GM13976 (cell line): ENCODE results near the gene PLS3.

Experiments
- DNase-seq: peaks from one replicate; pipeline ENCODE4 v3.0.0; 2012; ENCODE audit warnings: low spot score
- in situ Hi-C: fragments of 300-500 bp; cut with MboI; formaldehyde crosslinking; loops from one replicate; pipeline ENCODE4 v1.12.0; 2022; ENCODE audit warnings: low sequenced_read_pairs, mixed read lengths, inconsistent platforms; ENCODE audit not compliant: unreplicated experiment
- TF ChIP-seq, protein P1 (sequence below): IDR thresholded peaks from 2 replicates; pipeline ENCODE4 v1.5.1; 2012; ENCODE audit warnings: borderline replicate concordance, mild to moderate bottlenecking; ENCODE audit not compliant: insufficient read depth; ENCODE audit errors: extremely low read depth, missing control alignments, control extremely low read depth

The PLS3 gene

GRCh38 chrX:115589419-115589818, 28.4 kb downstream of the PLS3 start:
- no peak for DNase-seq
- TF ChIP-seq, protein P1, sequence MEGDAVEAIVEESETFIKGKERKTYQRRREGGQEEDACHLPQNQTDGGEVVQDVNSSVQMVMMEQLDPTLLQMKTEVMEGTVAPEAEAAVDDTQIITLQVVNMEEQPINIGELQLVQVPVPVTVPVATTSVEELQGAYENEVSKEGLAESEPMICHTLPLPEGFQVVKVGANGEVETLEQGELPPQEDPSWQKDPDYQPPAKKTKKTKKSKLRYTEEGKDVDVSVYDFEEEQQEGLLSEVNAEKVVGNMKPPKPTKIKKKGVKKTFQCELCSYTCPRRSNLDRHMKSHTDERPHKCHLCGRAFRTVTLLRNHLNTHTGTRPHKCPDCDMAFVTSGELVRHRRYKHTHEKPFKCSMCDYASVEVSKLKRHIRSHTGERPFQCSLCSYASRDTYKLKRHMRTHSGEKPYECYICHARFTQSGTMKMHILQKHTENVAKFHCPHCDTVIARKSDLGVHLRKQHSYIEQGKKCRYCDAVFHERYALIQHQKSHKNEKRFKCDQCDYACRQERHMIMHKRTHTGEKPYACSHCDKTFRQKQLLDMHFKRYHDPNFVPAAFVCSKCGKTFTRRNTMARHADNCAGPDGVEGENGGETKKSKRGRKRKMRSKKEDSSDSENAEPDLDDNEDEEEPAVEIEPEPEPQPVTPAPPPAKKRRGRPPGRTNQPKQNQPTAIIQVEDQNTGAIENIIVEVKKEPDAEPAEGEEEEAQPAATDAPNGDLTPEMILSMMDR = no peak
- in situ Hi-C loops = no loop called here

GRCh38 chrX:115591420-115591819, 30.4 kb downstream of the PLS3 start:
- TF ChIP-seq, protein P1 = no peak

DNA sequence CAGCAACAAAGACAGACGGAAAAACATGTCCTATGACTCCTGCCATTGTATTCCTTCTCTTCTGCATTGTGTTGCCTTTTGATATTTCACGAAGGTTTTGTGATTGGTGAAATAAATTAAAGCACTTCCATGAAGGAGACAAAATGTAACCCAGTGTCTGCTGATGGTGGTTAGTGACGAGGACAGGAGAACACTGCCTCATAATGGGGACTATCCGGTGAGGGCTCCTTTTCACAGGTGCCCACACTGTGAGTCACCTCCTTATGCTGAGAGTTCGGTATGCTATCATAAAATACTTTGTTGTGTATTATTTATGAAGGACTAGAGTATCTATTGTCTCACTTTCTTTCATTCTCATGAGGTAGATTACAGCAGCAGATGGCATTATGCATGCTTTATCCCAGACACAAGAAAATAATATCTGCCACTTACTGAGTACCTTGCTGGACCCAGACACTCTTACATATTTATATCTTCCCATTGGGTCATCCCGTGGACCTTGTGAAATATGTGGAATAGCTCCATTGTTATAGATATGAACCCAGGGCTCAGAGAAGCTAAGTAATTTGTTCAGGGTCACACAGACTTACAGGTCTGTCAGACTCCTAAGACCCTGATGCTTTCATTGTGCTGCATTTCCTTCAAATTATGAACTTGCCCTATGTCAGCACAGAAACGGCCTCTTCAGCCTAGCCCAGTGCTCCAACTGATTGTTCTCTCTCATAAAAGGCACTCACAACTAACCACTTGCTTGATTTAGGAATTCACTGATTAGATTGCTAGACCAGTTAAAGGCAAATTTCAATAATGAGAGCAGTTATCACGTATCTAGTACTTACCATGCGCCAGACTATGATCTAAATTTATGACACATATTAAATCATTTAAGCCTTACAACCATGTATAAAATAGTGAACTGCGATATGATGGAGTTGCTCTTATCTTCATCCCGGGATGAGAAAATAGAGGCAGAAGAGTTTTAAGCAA, 31.2 kb downstream of the PLS3 start:
- TF ChIP-seq, protein P1 = no peak
- DNase-seq = no peak
- in situ Hi-C loops = no loop called here

More at GRCh38 chrX:115591420-115591819, 30.4 kb downstream of the PLS3 start:
- DNase-seq = no peak
- in situ Hi-C loops = no loop called here

GRCh38 chrX:115592997-115593734, 32.2 kb downstream of the PLS3 start:
- no peak for DNase-seq
- in situ Hi-C loops = no loop called here
- TF ChIP-seq, protein P1 = no peak

GRCh38 chrX:115595049-115595448, 34.1 kb downstream of the PLS3 start:
- in situ Hi-C loops = no loop called here
- no peak for DNase-seq
- TF ChIP-seq, protein P1 = no peak

DNA sequence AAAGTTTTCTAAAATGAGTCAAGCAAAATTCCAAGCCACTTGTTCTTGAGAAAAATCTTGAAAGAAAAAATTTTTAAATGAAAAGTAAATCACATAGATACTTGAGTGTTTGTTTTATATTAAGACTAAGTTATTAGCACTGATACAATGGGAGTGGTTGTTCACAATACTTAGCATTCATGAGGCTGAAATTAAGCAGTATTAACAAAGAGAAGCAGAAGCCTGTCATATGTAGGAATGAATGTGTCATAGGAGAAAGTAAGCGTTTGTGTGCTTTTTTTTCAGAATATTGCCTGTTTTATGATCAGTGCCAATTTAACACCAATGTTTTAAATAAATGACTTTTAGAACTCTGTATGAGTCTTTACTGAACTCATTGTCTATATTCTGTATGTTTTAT, 37.6 kb downstream of the PLS3 start:
- DNase-seq = no peak
- TF ChIP-seq, protein P1 = no peak
- in situ Hi-C loops = no loop called here
